Measurements from ENCODE around the gene SPOCD1. TPM values are rescaled to one million over a fixed set of nuclear protein-coding genes. Genes with fewer than 3 reads are reported as not detected.

Gene SPOCD1
- total and polyA plus RNA-seq, 2 experiments from 2014 or later, result 0.73 to 1.3 TPM

DNA sequence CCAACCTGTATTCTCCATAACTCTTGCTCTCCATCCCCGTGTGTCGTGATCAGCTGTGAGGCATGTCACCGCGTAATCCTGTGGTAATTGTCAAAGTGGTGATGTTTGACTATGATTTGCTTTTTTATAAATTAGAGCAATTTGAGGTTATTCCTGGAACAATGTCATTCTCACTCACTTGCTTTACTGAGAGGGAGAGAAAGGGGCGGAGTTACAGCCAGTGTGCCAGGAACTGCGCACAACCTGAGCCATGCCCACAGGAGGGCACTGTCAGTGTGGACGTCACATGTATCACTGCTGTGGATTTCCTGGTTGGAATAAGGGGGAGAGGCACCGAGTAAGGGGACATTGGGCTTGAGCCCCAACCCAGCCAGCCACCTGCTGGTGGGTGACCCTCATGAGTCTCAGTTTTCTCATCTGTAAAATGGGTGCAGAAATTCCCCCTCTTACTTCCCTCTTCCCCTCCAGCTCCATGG, 58.6 kb downstream of the SPOCD1 start (continued):
- TF ChIP-seq, protein P1, sequence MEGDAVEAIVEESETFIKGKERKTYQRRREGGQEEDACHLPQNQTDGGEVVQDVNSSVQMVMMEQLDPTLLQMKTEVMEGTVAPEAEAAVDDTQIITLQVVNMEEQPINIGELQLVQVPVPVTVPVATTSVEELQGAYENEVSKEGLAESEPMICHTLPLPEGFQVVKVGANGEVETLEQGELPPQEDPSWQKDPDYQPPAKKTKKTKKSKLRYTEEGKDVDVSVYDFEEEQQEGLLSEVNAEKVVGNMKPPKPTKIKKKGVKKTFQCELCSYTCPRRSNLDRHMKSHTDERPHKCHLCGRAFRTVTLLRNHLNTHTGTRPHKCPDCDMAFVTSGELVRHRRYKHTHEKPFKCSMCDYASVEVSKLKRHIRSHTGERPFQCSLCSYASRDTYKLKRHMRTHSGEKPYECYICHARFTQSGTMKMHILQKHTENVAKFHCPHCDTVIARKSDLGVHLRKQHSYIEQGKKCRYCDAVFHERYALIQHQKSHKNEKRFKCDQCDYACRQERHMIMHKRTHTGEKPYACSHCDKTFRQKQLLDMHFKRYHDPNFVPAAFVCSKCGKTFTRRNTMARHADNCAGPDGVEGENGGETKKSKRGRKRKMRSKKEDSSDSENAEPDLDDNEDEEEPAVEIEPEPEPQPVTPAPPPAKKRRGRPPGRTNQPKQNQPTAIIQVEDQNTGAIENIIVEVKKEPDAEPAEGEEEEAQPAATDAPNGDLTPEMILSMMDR (conservative IDR thresholded peaks at IDR 0.05; ENCODE audit: low read depth in 2 of 2), result no peak
- TF ChIP-seq EZH2phosphoT487 (IDR thresholded peaks at IDR 0.05; ENCODE audit: unreplicated experiment) (no peak), STAT1 (IDR thresholded peaks at IDR 0.05; ENCODE audit: unreplicated experiment) (no peak)
- TF ChIP-seq, protein P2, sequence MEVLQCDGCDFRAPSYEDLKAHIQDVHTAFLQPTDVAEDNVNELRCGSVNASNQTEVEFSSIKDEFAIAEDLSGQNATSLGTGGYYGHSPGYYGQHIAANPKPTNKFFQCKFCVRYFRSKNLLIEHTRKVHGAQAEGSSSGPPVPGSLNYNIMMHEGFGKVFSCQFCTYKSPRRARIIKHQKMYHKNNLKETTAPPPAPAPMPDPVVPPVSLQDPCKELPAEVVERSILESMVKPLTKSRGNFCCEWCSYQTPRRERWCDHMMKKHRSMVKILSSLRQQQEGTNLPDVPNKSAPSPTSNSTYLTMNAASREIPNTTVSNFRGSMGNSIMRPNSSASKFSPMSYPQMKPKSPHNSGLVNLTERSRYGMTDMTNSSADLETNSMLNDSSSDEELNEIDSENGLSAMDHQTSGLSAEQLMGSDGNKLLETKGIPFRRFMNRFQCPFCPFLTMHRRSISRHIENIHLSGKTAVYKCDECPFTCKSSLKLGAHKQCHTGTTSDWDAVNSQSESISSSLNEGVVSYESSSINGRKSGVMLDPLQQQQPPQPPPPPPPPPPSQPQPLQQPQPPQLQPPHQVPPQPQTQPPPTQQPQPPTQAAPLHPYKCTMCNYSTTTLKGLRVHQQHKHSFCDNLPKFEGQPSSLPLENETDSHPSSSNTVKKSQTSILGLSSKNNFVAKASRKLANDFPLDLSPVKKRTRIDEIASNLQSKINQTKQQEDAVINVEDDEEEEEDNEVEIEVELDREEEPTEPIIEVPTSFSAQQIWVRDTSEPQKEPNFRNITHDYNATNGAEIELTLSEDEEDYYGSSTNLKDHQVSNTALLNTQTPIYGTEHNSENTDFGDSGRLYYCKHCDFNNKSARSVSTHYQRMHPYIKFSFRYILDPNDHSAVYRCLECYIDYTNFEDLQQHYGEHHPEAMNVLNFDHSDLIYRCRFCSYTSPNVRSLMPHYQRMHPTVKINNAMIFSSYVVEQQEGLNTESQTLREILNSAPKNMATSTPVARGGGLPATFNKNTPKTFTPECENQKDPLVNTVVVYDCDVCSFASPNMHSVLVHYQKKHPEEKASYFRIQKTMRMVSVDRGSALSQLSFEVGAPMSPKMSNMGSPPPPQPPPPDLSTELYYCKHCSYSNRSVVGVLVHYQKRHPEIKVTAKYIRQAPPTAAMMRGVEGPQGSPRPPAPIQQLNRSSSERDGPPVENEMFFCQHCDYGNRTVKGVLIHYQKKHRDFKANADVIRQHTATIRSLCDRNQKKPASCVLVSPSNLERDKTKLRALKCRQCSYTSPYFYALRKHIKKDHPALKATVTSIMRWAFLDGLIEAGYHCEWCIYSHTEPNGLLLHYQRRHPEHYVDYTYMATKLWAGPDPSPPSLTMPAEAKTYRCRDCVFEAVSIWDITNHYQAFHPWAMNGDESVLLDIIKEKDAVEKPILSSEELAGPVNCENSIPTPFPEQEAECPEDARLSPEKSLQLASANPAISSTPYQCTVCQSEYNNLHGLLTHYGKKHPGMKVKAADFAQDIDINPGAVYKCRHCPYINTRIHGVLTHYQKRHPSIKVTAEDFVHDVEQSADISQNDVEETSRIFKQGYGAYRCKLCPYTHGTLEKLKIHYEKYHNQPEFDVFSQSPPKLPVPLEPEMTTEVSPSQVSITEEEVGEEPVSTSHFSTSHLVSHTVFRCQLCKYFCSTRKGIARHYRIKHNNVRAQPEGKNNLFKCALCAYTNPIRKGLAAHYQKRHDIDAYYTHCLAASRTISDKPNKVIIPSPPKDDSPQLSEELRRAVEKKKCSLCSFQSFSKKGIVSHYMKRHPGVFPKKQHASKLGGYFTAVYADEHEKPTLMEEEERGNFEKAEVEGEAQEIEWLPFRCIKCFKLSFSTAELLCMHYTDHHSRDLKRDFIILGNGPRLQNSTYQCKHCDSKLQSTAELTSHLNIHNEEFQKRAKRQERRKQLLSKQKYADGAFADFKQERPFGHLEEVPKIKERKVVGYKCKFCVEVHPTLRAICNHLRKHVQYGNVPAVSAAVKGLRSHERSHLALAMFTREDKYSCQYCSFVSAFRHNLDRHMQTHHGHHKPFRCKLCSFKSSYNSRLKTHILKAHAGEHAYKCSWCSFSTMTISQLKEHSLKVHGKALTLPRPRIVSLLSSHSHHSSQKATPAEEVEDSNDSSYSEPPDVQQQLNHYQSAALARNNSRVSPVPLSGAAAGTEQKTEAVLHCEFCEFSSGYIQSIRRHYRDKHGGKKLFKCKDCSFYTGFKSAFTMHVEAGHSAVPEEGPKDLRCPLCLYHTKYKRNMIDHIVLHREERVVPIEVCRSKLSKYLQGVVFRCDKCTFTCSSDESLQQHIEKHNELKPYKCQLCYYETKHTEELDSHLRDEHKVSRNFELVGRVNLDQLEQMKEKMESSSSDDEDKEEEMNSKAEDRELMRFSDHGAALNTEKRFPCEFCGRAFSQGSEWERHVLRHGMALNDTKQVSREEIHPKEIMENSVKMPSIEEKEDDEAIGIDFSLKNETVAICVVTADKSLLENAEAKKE (CRISPR knock-in tag; IDR thresholded peaks at IDR 0.05), result no peak
- TF ChIP-seq, protein P3, sequence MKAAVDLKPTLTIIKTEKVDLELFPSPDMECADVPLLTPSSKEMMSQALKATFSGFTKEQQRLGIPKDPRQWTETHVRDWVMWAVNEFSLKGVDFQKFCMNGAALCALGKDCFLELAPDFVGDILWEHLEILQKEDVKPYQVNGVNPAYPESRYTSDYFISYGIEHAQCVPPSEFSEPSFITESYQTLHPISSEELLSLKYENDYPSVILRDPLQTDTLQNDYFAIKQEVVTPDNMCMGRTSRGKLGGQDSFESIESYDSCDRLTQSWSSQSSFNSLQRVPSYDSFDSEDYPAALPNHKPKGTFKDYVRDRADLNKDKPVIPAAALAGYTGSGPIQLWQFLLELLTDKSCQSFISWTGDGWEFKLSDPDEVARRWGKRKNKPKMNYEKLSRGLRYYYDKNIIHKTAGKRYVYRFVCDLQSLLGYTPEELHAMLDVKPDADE (IDR thresholded peaks at IDR 0.05), result no peak

DNA sequence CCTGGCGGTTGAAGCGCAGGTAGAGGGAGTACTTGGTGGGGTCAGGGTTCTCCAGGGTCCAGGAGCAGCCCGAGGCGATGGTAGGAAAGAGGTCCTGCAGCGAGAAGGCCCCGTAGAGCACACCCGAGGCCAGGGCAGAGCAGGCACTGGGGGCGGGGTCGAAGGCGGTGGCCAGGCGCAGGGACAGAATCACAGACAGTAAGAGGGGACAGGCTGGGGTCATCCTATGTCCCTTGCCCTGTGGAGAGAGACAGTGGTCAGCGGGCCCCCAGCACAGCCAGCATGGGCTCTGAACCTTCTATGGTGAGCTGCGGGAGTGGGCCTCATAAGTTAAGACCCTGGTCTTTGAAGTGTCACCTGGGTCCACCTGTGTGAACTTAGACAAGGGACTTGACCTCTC, 59.2 kb downstream of the SPOCD1 start:
- peaks cover 16% of the 10 kb centered on the region for H3F3A ChIP-seq (replicated peaks; ENCODE audit: low read depth)
- H3K4me1 ChIP-seq (ENCODE audit: insufficient read depth), result peaks cover 37% of the 10 kb centered on the region
- H3K4me3 Mint-ChIP-seq, result no peak overlapping the region
- H2AFZ ChIP-seq, result no peak overlapping the region
- DNase-seq (ENCODE audit: low spot score) (no peak), ATAC-seq (no peak)
- H3K9me3 Mint-ChIP-seq, result no peaks in the 10 kb centered on the region; the same call in 1 of the 3 replicates
- peaks cover 2% of the 10 kb centered on the region; the same call in 1 of the 2 replicates for H3K27me3 ChIP-seq (ENCODE audit: insufficient read depth)
- peaks cover 52% of the 10 kb centered on the region for H3K4me1 Mint-ChIP-seq
- no peak overlapping the region for H3K4me3 ChIP-seq
- no peak overlapping the region for H3K27ac ChIP-seq (ENCODE audit: low read depth)
- no peaks in the 10 kb centered on the region for H3K36me3 ChIP-seq (ENCODE audit: insufficient read depth)
- H3K27ac Mint-ChIP-seq, result no peak overlapping the region
- H3K4me2 ChIP-seq, result no peak overlapping the region
- H3K9me2 ChIP-seq (ENCODE audit: insufficient read depth), result no peaks in the 10 kb centered on the region
- H3K36me3 Mint-ChIP-seq (ENCODE audit: low read depth), result no peaks in the 10 kb centered on the region; the same call in 2 of the 3 replicates
- H3K79me2 ChIP-seq (replicated peaks; ENCODE audit: insufficient read depth), result peaks cover 13% of the 10 kb centered on the region; the same call in 1 of the 2 replicates
- peaks cover 16% of the 10 kb centered on the region for H3K27me3 Mint-ChIP-seq (ENCODE audit: insufficient read depth, low read depth, poor library complexity)
- peaks cover 5% of the 10 kb centered on the region; the same call in 1 of the 2 replicates for H4K20me1 ChIP-seq (replicated peaks; ENCODE audit: insufficient read depth)
- TF ChIP-seq EZH2 (IDR thresholded peaks at IDR 0.05; ENCODE audit: low read depth, unreplicated experiment), result no peak
- TF ChIP-seq, protein P3 (IDR thresholded peaks at IDR 0.05), result no peak
- no peak for TF ChIP-seq NANOG (IDR thresholded peaks at IDR 0.05; ENCODE audit: borderline replicate concordance)
- TF ChIP-seq POLR2AphosphoS5 (IDR thresholded peaks at IDR 0.05; ENCODE audit: low read depth), result no peak
- TF ChIP-seq STAT1 (IDR thresholded peaks at IDR 0.05; ENCODE audit: unreplicated experiment), result no peak
- TF ChIP-seq CREB1 (CRISPR knock-in tag; IDR thresholded peaks at IDR 0.05; ENCODE audit: low read depth), result no peak
- TF ChIP-seq EZH2phosphoT487 (IDR thresholded peaks at IDR 0.05; ENCODE audit: unreplicated experiment), result no peak

All from GM23338 (cell line).